ENCODE results near the gene ALOXE3. TPM values are rescaled to one million over a fixed set of nuclear protein-coding genes. Genes with fewer than 3 reads are reported as not detected.

The ALOXE3 gene
- total RNA-seq, 1 donor from 2014 or later = not detected

DNA sequence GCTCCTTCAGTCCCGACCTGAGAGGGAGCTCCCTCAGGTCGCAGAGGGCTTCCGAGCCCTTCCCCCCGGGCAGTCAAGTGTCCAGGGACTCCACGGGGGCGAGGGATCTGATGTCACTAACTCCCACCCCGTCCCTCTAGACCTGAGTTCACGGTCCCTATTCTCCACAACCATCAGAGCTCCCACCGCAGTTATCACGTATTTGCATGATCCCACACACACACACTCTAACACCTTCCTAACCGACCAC, 37.6 kb upstream of the ALOXE3 start:
- DNase-seq (ENCODE audit: low spot score, unreplicated experiment) = no peak
- peaks cover 21% of the 10 kb centered on the region for H3K4me1 Mint-ChIP-seq (ENCODE audit: low read depth)
- peaks cover 9% of the 10 kb centered on the region for H3K36me3 Mint-ChIP-seq (ENCODE audit: insufficient read depth)
- TF ChIP-seq, protein P1, sequence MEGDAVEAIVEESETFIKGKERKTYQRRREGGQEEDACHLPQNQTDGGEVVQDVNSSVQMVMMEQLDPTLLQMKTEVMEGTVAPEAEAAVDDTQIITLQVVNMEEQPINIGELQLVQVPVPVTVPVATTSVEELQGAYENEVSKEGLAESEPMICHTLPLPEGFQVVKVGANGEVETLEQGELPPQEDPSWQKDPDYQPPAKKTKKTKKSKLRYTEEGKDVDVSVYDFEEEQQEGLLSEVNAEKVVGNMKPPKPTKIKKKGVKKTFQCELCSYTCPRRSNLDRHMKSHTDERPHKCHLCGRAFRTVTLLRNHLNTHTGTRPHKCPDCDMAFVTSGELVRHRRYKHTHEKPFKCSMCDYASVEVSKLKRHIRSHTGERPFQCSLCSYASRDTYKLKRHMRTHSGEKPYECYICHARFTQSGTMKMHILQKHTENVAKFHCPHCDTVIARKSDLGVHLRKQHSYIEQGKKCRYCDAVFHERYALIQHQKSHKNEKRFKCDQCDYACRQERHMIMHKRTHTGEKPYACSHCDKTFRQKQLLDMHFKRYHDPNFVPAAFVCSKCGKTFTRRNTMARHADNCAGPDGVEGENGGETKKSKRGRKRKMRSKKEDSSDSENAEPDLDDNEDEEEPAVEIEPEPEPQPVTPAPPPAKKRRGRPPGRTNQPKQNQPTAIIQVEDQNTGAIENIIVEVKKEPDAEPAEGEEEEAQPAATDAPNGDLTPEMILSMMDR (IDR thresholded peaks at IDR 0.05; ENCODE audit: unreplicated experiment) = no peak
- no peak overlapping the region for H3K4me3 Mint-ChIP-seq (ENCODE audit: low read depth)
- no peaks in the 10 kb centered on the region for H3K27me3 Mint-ChIP-seq
- H3K27ac Mint-ChIP-seq = no peak overlapping the region
- H3K9me3 Mint-ChIP-seq (ENCODE audit: low read depth) = no peaks in the 10 kb centered on the region

GRCh38 chr17:8155231-8155995, 37.1 kb upstream of the ALOXE3 start:
- Mint-ChIP-seq H3K9me3 (ENCODE audit: low read depth) (no peaks in the 10 kb centered on the region), H3K4me3 (ENCODE audit: low read depth) (no peak overlapping the region), H3K27ac (no peak overlapping the region)

DNA sequence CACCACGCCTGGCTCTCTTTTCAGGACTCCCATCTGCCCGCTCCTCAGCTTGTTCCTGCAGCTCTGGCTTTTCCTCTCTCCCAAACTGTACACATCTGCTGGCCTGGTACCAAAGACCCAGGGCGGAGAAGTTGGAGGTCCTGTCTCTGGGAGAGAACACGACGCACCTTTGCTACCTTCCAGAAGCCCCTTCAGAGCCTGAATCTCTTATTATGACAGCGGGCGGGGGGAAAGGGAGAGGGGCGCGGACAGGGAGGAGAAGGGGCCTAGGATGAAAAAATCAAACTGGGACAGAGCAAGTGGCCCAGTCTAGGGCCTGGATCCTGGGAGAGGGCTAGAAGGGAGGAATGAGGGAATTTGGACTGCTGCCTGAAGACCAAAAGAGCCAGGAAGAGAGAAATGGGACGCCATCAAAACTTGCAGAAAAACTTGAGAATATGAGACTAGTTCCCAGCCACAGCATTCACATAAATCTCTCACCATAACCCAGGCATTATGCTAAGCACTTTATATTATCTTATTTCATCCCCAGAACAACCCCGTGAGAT, 36.4 kb upstream of the ALOXE3 start:
- Mint-ChIP-seq H3K4me1 (ENCODE audit: low read depth) (peaks cover 16% of the 10 kb centered on the region), H3K27ac (peak overlapping the region; percentile 88), H3K4me3 (ENCODE audit: low read depth) (peak overlapping the region; percentile 8), H3K27me3 (no peaks in the 10 kb centered on the region), H3K9me3 (ENCODE audit: low read depth) (no peaks in the 10 kb centered on the region), H3K36me3 (ENCODE audit: insufficient read depth) (peaks cover 6% of the 10 kb centered on the region)
- TF ChIP-seq, protein P1 (IDR thresholded peaks at IDR 0.05; ENCODE audit: unreplicated experiment) = no peak
- DNase-seq (ENCODE audit: low spot score, unreplicated experiment) = no peak

More at GRCh38 chr17:8155231-8155995, 37.1 kb upstream of the ALOXE3 start:
- Mint-ChIP-seq H3K4me1 (ENCODE audit: low read depth) (peaks cover 19% of the 10 kb centered on the region), H3K27me3 (no peaks in the 10 kb centered on the region), H3K36me3 (ENCODE audit: insufficient read depth) (peaks cover 9% of the 10 kb centered on the region)
- TF ChIP-seq, protein P1 (IDR thresholded peaks at IDR 0.05; ENCODE audit: unreplicated experiment) = no peak
- DNase-seq (ENCODE audit: low spot score, unreplicated experiment) = no peak

GRCh38 chr17:8153957-8154607, 35.8 kb upstream of the ALOXE3 start:
- peak; percentile 54 for DNase-seq (ENCODE audit: low spot score, unreplicated experiment)
- Mint-ChIP-seq H3K4me1 (ENCODE audit: low read depth) (peaks cover 16% of the 10 kb centered on the region), H3K9me3 (ENCODE audit: low read depth) (no peaks in the 10 kb centered on the region), H3K4me3 (ENCODE audit: low read depth) (peak overlapping the region; percentile 39), H3K27ac (peak overlapping the region; percentile 97), H3K36me3 (ENCODE audit: insufficient read depth) (peaks cover 6% of the 10 kb centered on the region), H3K27me3 (no peaks in the 10 kb centered on the region)
- TF ChIP-seq, protein P1 (IDR thresholded peaks at IDR 0.05; ENCODE audit: unreplicated experiment) = no peak

- Mint-ChIP-seq H3K4me1 (ENCODE audit: low read depth) (peaks cover 16% of the 10 kb centered on the region), H3K36me3 (ENCODE audit: insufficient read depth) (peaks cover 2% of the 10 kb centered on the region), H3K9me3 (ENCODE audit: low read depth) (no peaks in the 10 kb centered on the region), H3K27me3 (no peaks in the 10 kb centered on the region), H3K4me3 (ENCODE audit: low read depth) (peak overlapping the region; percentile 53), H3K27ac (peak overlapping the region; percentile 97)
- TF ChIP-seq, protein P1 (IDR thresholded peaks at IDR 0.05; ENCODE audit: unreplicated experiment) = no peak
- no peak for DNase-seq (ENCODE audit: low spot score, unreplicated experiment)
Observed at GRCh38 chr17:8153525-8153956, 35.2 kb upstream of the ALOXE3 start.

All from progenitor cell of endocrine pancreas (in vitro differentiated cells).